Activated CD8-positive, alpha-beta memory T cell treated with anti-CD3 and anti-CD28 coated beads for 48 hours (primary cell): Measurements from ENCODE around the gene CD177.
"Not testable (repeated sequence)": the region's sequence is repeated elsewhere in the genome, so short reads cannot be mapped to it uniquely, and the experiment has no call there.

ENCODE experiments used
- DNase-seq, 3 experiments: peaks; one replicate each; pipeline ENCODE4 v3.0.0-alpha.2; 2020; ENCODE audit warnings: low read depth in 2 of 3, low spot score in 2 of 3

CD177 gene

GRCh38 chr19:43331435-43332010, 22.0 kb upstream of the CD177 start:
- DNase-seq, result no peak

GRCh38 chr19:43332058-43332922, 21.2 kb upstream of the CD177 start:
- no peak for DNase-seq

- not testable (repeated sequence) for DNase-seq
Measured at GRCh38 chr19:43336508-43336907, 17.0 kb upstream of the CD177 start.

GRCh38 chr19:43337737-43338136, 15.7 kb upstream of the CD177 start:
- DNase-seq, result no peak

- DNase-seq, result no peak
Measured at GRCh38 chr19:43338530-43338929, 15.0 kb upstream of the CD177 start.

GRCh38 chr19:43339243-43339930, 14.1 kb upstream of the CD177 start:
- DNase-seq, result not testable (repeated sequence)

- not testable (repeated sequence) for DNase-seq
Measured at GRCh38 chr19:43340101-43340500, 13.4 kb upstream of the CD177 start.

- DNase-seq, result not testable (repeated sequence)
Measured at GRCh38 chr19:43341098-43341497, 12.4 kb upstream of the CD177 start.

GRCh38 chr19:43342104-43342503, 11.4 kb upstream of the CD177 start:
- DNase-seq, result not testable (repeated sequence)

GRCh38 chr19:43344347-43344925, 9.1 kb upstream of the CD177 start:
- not testable (repeated sequence) for DNase-seq

- DNase-seq, result not testable (repeated sequence)
Measured at GRCh38 chr19:43349813-43350212, 3.7 kb upstream of the CD177 start.

- no peak for DNase-seq
Measured at GRCh38 chr19:43351998-43352746, 1.3 kb upstream of the CD177 start.

- no peak for DNase-seq
Measured at GRCh38 chr19:43354305-43354627, 780 bp downstream of the CD177 start.

GRCh38 chr19:43356749-43357148, 3.3 kb downstream of the CD177 start:
- DNase-seq, result not testable (repeated sequence)

GRCh38 chr19:43362179-43362578, 8.7 kb downstream of the CD177 start:
- no peak for DNase-seq

GRCh38 chr19:43362745-43363144, 9.3 kb downstream of the CD177 start:
- no peak for DNase-seq

- DNase-seq, result not testable (repeated sequence)
Measured at GRCh38 chr19:43365677-43366076, 12.2 kb downstream of the CD177 start.

GRCh38 chr19:43367822-43368221, 14.3 kb downstream of the CD177 start:
- no peak for DNase-seq

GRCh38 chr19:43368897-43369296, 15.4 kb downstream of the CD177 start:
- DNase-seq, result not testable (repeated sequence)

GRCh38 chr19:43371909-43372308, 18.4 kb downstream of the CD177 start:
- no peak for DNase-seq

GRCh38 chr19:43372462-43372861, 19.0 kb downstream of the CD177 start:
- DNase-seq, result no peak
